Vein endothelial cell (primary cell): Measurements from ENCODE around the gene DHRS9. TPM values are rescaled to one million over a fixed set of nuclear protein-coding genes. Genes with fewer than 3 reads are reported as not detected.

Experiments
- total RNA-seq: library from RNA; depleted of rRNA; stranded (reverse); fragments of >200 nt; gene quantifications from 2 replicates; pipeline ENCODE4 v1.2.3, GENCODE V29; 2012

DHRS9 gene
- 0.33 and 3.7 TPM in 2 replicates for total RNA-seq

DNA sequence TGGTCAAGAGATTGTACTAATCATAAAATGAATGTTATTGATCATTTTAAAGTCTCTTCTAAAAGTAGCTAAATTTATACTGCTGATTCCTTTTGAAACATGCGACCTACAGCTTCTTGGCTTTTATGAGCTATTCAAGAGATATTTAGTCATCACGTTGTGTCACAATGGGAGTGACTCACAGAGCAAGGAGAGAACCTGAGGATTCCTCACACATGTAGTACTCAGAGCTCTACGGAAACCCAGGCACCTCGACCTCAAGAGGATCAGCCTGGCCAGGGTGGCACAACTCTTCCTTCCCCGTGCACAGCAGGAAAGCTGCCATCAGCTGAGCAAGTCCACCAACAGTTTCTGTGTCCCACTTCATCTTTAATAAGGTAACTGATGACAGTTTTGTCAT, at the start of gene DHRS9:
Gene DHRS9, plus strand, starts transcription at position 223 of the 400 bp plus-strand sequence. CDS start 12,019 bp downstream, outside the sequence.

DNA sequence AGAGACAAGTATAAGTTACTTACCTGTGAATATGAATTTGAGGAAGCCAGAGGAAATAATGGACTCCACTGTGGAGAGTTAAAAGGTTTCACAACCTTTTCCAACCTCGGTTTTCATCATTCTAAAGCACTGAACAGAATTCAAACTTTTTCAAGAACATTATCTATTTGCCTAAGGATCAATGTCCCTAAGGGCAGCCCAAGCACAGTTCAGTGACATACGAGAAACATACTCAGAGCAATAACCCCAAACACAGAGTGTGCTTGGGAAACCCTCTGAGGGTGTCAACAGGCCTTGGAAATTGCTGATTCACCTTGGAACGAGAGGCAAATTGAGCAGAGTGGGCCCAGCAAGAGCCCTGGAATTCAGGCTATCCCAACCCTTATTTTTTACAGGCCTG, 38.2 kb upstream of the DHRS9 start, which contains the start of gene ABCB11:
Gene ABCB11, minus strand, starts transcription at position 123 of the 400 bp plus-strand sequence. CDS start 13,199 bp downstream, outside the sequence.

Other genes with a start within 250 kb of the DHRS9 start
- 3.6 and 6.4 TPM in 2 replicates for gene SPC25, start 179.1 kb upstream of the DHRS9 start, total RNA-seq
- gene G6PC2, start 168.3 kb upstream of the DHRS9 start, total RNA-seq: not detected in 2 replicates
- gene ABCB11, start 38.2 kb upstream of the DHRS9 start, total RNA-seq: 0.57 and 0.98 TPM in 2 replicates